HepG2 (cell line): ENCODE measurements around the gene PSMD2.

Experiments used
- CREM ChIP-seq, 2 experiments: sonication (generic) in 1 of 2; formaldehyde crosslinking in 1 of 2; IDR thresholded peaks; 2 replicates each; pipeline versions ENCODE4 v1.4.0 to v1.6.1; 2016 to 2020; ENCODE audit warnings: antibody characterized with exemption in 1 of 2, mild to moderate bottlenecking in 1 of 2, missing genetic modification reagents in 1 of 2
- FOXA1 ChIP-seq, 2 experiments: fragments of 450-650 bp in 1 of 2; sonication (generic) in 1 of 2; formaldehyde crosslinking in 1 of 2; IDR thresholded peaks; 2 replicates each; pipeline versions ENCODE4 v1.4.0 to v1.6.1; 2016 to 2020; ENCODE audit warnings: missing genetic modification reagents in 1 of 2
- MAFK ChIP-seq, 2 experiments: IDR thresholded peaks in 1 of 2; conservative IDR thresholded peaks in 1 of 2; 2 replicates each; pipeline ENCODE4 v1.6.1; 2011; ENCODE audit warnings: improper control_type of control experiment in 2 of 2, low read length in 2 of 2
- TBP ChIP-seq: sonication (generic); formaldehyde crosslinking; IDR thresholded peaks from 2 replicates; pipeline ENCODE4 v1.5.0; 2020; ENCODE audit warnings: missing genetic modification reagents
- ZC3H13 ChIP-seq: sonication (generic); formaldehyde crosslinking; IDR thresholded peaks from 2 replicates; pipeline ENCODE4 v1.8.1; 2023; ENCODE audit warnings: mild to moderate bottlenecking, missing genetic modification reagents, moderate library complexity
- ZNF232 ChIP-seq: sonication (generic); formaldehyde crosslinking; IDR thresholded peaks from 2 replicates; pipeline ENCODE4 v1.4.0; 2020; ENCODE audit warnings: missing genetic modification reagents, borderline replicate concordance
- ZNF703 ChIP-seq: sonication (generic); formaldehyde crosslinking; IDR thresholded peaks from 2 replicates; pipeline ENCODE4 v1.5.1; 2020; ENCODE audit warnings: missing genetic modification reagents, mild to moderate bottlenecking, moderate library complexity, borderline replicate concordance
- TF ChIP-seq, protein P1 (sequence below), 2 experiments: IDR thresholded peaks; 2 replicates each; pipeline ENCODE4 v1.6.1; 2011 to 2012; ENCODE audit warnings: low read length in 2 of 2, borderline replicate concordance in 1 of 2, low read depth in 1 of 2, mild to moderate bottlenecking in 1 of 2, moderate library complexity in 1 of 2

DNA sequence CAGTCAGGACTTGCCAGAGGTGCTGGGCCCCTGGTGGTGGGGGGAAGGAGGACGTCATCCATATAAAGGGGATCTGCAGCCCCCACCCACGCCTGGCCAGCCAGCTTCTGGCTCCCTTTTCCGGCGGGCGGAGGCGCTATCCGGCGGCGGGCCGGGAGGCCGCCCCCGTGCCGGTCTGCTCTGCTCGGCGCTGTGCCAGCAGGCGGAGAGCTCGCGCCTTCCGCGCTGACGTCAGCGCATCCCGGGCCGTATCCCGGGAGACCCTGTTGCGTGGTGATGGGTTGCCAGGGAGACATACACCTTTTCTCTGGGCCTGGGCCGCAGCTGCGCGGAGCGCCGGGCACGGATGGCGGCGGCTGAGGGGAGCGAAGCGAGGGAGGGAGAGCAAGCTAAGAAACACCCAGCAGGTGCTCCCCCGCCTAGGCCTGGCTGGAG lies 39.5 kb downstream of the PSMD2 start:
- TF ChIP-seq MAFK (conservative IDR thresholded peaks at IDR 0.05 in 1 of 2, IDR thresholded peaks at IDR 0.05 in 1 of 2; ENCODE audit: low read length in 2 of 2) (no peak), FOXA1 (IDR thresholded peaks at IDR 0.05) (no peak), FOXA1 (CRISPR knock-in tag; IDR thresholded peaks at IDR 0.05) (no peak), TBP (CRISPR knock-in tag) (no peak), CREM (IDR thresholded peaks at IDR 0.05) (no peak), CREM (CRISPR knock-in tag; IDR thresholded peaks at IDR 0.05) (no peak), ZNF232 (CRISPR knock-in tag) (no peak), ZC3H13 (CRISPR knock-in tag) (no peak), ZNF703 (CRISPR knock-in tag) (no peak)
- TF ChIP-seq, protein P1, sequence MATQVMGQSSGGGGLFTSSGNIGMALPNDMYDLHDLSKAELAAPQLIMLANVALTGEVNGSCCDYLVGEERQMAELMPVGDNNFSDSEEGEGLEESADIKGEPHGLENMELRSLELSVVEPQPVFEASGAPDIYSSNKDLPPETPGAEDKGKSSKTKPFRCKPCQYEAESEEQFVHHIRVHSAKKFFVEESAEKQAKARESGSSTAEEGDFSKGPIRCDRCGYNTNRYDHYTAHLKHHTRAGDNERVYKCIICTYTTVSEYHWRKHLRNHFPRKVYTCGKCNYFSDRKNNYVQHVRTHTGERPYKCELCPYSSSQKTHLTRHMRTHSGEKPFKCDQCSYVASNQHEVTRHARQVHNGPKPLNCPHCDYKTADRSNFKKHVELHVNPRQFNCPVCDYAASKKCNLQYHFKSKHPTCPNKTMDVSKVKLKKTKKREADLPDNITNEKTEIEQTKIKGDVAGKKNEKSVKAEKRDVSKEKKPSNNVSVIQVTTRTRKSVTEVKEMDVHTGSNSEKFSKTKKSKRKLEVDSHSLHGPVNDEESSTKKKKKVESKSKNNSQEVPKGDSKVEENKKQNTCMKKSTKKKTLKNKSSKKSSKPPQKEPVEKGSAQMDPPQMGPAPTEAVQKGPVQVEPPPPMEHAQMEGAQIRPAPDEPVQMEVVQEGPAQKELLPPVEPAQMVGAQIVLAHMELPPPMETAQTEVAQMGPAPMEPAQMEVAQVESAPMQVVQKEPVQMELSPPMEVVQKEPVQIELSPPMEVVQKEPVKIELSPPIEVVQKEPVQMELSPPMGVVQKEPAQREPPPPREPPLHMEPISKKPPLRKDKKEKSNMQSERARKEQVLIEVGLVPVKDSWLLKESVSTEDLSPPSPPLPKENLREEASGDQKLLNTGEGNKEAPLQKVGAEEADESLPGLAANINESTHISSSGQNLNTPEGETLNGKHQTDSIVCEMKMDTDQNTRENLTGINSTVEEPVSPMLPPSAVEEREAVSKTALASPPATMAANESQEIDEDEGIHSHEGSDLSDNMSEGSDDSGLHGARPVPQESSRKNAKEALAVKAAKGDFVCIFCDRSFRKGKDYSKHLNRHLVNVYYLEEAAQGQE (IDR thresholded peaks at IDR 0.05; ENCODE audit: borderline replicate concordance in 1 of 2, low read depth in 1 of 2, low read length in 2 of 2), result no peak
